Sigmoid colon (tissue), 7 donors: ENCODE results near the gene KISS1R. TPM values are rescaled to one million over a fixed set of nuclear protein-coding genes. Genes with fewer than 3 reads are reported as not detected.

ENCODE experiments used
- DNase-seq: peaks from one replicate; pipeline ENCODE4 v3.0.0-alpha.2; 2019
- H3K27ac ChIP-seq, 4 donors: fragments of 200-600 bp; sonication (generic); one replicate each; pipeline ENCODE4 v1.5.1; 2016 to 2019; ENCODE audit warnings: mild to moderate bottlenecking in 1 of 4
- H3K27me3 ChIP-seq, 3 donors: fragments of 200-600 bp; sonication (generic); one replicate each; pipeline ENCODE4 v1.5.1; 2019; ENCODE audit warnings: mild to moderate bottlenecking in 1 of 3
- H3K36me3 ChIP-seq, 4 donors: fragments of 200-600 bp; sonication (generic); one replicate each; pipeline ENCODE4 v1.5.1; 2016 to 2019
- H3K4me1 ChIP-seq, 4 donors: fragments of 200-600 bp; sonication (generic); one replicate each; pipeline ENCODE4 v1.5.1; 2017 to 2019
- H3K4me3 ChIP-seq, 4 donors: fragments of 200-600 bp; sonication (generic); one replicate each; pipeline ENCODE4 v1.5.1; 2017 to 2019; ENCODE audit warnings: mild to moderate bottlenecking in 2 of 4, moderate library complexity in 1 of 4
- H3K9me3 ChIP-seq, 4 donors: fragments of 200-600 bp in 3 of 4; sonication (generic) in 3 of 4; one replicate each; pipeline versions ENCODE4 v1.5.1 to v1.6.1; 2013 to 2019
- CTCF ChIP-seq, 4 experiments: fragments of 450-650 bp in 3 of 4; fragments of 200-600 bp in 1 of 4; IDR thresholded peaks; one replicate each; pipeline ENCODE4 v1.5.1; 2016 to 2019; ENCODE audit warnings: antibody characterized with exemption in 4 of 4, mild to moderate bottlenecking in 3 of 4, moderate library complexity in 2 of 4
- EP300 ChIP-seq, 4 donors: sonication (generic); formaldehyde crosslinking; IDR thresholded peaks; one replicate each; pipeline ENCODE4 v1.6.1; 2017; ENCODE audit warnings: antibody characterized with exemption in 4 of 4
- POLR2A ChIP-seq, 2 donors: fragments of 450-650 bp; IDR thresholded peaks; one replicate each; pipeline ENCODE4 v1.6.1; 2016; ENCODE audit warnings: antibody characterized with exemption in 2 of 2, mild to moderate bottlenecking in 2 of 2, moderate library complexity in 2 of 2
- POLR2AphosphoS5 ChIP-seq, 4 donors: sonication (generic); formaldehyde crosslinking; IDR thresholded peaks; one replicate each; pipeline ENCODE4 v1.6.1; 2017; ENCODE audit warnings: antibody characterized with exemption in 4 of 4
- WGBS, 2 donors: extraction: QIAGEN DNeasy Blood & Tissue Kit; methylation state at CpG; one replicate each; pipeline ENCODE4 v1.1.7; 2013; 5-methylcytosine and 5-hydroxymethylcytosine counted together
- intact Hi-C: fragments of 100-400 bp; cut with DNase I; formaldehyde crosslinking; loops from one replicate; pipeline ENCODE4 v1.15.1; 2023
- polyA plus RNA-seq, 3 donors: library from polyadenylated mRNA; stranded (reverse); fragments of 200-250 nt; gene quantifications; one replicate each; pipeline ENCODE4 v1.2.3, GENCODE V29; 2013
- total RNA-seq, 4 donors: library from RNA; depleted of rRNA; stranded (reverse); fragments of >200 nt; gene quantifications; one replicate each; pipeline ENCODE4 v1.1.0, GENCODE V29; 2016
- donor health status: healthy with polysubstance abuse.
- donor health status: Bipolar disorder and iron deficiency.
- donor health status: healthy.

The KISS1R gene
- total and polyA plus RNA-seq, 7 donors: 0.13 TPM; not detected in 6

- 90 to 93% methylated on average over 8 of the region's 8 CpGs for WGBS, 2 donors
- no peak for DNase-seq
- H3K4me3 ChIP-seq: no peak overlapping the region
- no peaks in the 10 kb centered on the region for H3K9me3 ChIP-seq
- H3K27ac ChIP-seq: peak overlapping the region; percentile 78 to 87 (median 84)
- TF ChIP-seq CTCF (IDR thresholded peaks at IDR 0.05) (no peak), POLR2A (IDR thresholded peaks at IDR 0.05) (no peak), EP300 (IDR thresholded peaks at IDR 0.05) (no peak), POLR2AphosphoS5 (IDR thresholded peaks at IDR 0.05) (no peak)
- intact Hi-C loops: no loop called here
- no peaks in the 10 kb centered on the region for H3K27me3 ChIP-seq
- H3K4me1 ChIP-seq: peaks cover 0 to 43% (median 41%) of the 10 kb centered on the region in 4 donors
- peaks cover 9 to 57% (median 13%) of the 10 kb centered on the region in 4 donors for H3K36me3 ChIP-seq
These were observed 46.8 kb upstream of the KISS1R start for GRCh38 chr19:870314-870713.

GRCh38 chr19:870963-871401, 46.2 kb upstream of the KISS1R start:
- H3K36me3 ChIP-seq: peaks cover 13 to 64% (median 17%) of the 10 kb centered on the region in 4 donors
- no peaks in the 10 kb centered on the region for H3K9me3 ChIP-seq
- no peaks in the 10 kb centered on the region for H3K27me3 ChIP-seq
- DNase-seq: peak; percentile 87
- peaks cover 0 to 43% (median 41%) of the 10 kb centered on the region in 4 donors for H3K4me1 ChIP-seq
- peak overlapping the region in 3 of 4 donors; percentile 84 to 87 (median 85) for H3K27ac ChIP-seq
- no peak overlapping the region for H3K4me3 ChIP-seq
- intact Hi-C loops: no loop called here
- TF ChIP-seq POLR2AphosphoS5 (IDR thresholded peaks at IDR 0.05) (peak in 2 of 4 donors; percentile 55 to 66), POLR2A (IDR thresholded peaks at IDR 0.05) (no peak), CTCF (IDR thresholded peaks at IDR 0.05) (no peak), EP300 (IDR thresholded peaks at IDR 0.05) (no peak)
- 89 to 91% methylated on average over 28 of the region's 28 CpGs for WGBS, 2 donors

GRCh38 chr19:871446-872265, 45.5 kb upstream of the KISS1R start:
- H3K4me1 ChIP-seq: peaks cover 0 to 43% (median 41%) of the 10 kb centered on the region in 4 donors
- H3K4me3 ChIP-seq: peak overlapping the region in 1 of 4 donors; percentile 9
- peaks cover 16 to 70% (median 23%) of the 10 kb centered on the region in 4 donors for H3K36me3 ChIP-seq
- H3K27ac ChIP-seq: peak overlapping the region; percentile 52 to 87 (median 84)
- DNase-seq: no peak
- intact Hi-C loops: no loop called here
- H3K27me3 ChIP-seq: no peaks in the 10 kb centered on the region
- no peak for TF ChIP-seq EP300 (IDR thresholded peaks at IDR 0.05)
- no peak for TF ChIP-seq CTCF (IDR thresholded peaks at IDR 0.05)
- TF ChIP-seq POLR2AphosphoS5 (IDR thresholded peaks at IDR 0.05): peak in 1 of 4 donors; percentile 25
- no peak for TF ChIP-seq POLR2A (IDR thresholded peaks at IDR 0.05)
- 49 to 90% methylated on average over 21 to 27 of the region's 33 CpGs for WGBS, 2 donors
- H3K9me3 ChIP-seq: no peaks in the 10 kb centered on the region

- Histone ChIP-seq H3K36me3 (peaks cover 23 to 76% (median 29%) of the 10 kb centered on the region in 4 donors), H3K27me3 (no peaks in the 10 kb centered on the region), H3K4me1 (peaks cover 0 to 43% (median 41%) of the 10 kb centered on the region in 4 donors), H3K27ac (peak overlapping the region; percentile 52 to 83 (median 62)), H3K4me3 (peak overlapping the region in 1 of 4 donors; percentile 9), H3K9me3 (no peaks in the 10 kb centered on the region)
- no peak for DNase-seq
- WGBS, 2 donors: 15 to 56% methylated on average over 27 of the region's 27 CpGs
- intact Hi-C loops: no loop called here
- no peak for TF ChIP-seq POLR2A (IDR thresholded peaks at IDR 0.05)
- TF ChIP-seq CTCF (IDR thresholded peaks at IDR 0.05): no peak
These were observed 44.7 kb upstream of the KISS1R start for GRCh38 chr19:872266-872951.
